IMR-90 (cell line): Measurements from ENCODE around the gene PAK6. TPM values are rescaled to one million over a fixed set of nuclear protein-coding genes. Genes with fewer than 3 reads are reported as not detected.

Source experiments
- ATAC-seq: fragments of 200-7000 bp; cut with Tn5 transposase; 2 replicates; pipeline ENCODE4 v1.9.1; 2020; ENCODE audit warnings: low read depth, mild to moderate bottlenecking, moderate library complexity
- BruUV-seq: library from RNA; stranded (reverse); fragments of 400-500 nt; replicated peaks from 2 replicates; lab custom pipeline; 2021; lab: Mats Ljungman, UMichigan
- CTCF ChIA-PET: fragments of 300-600 bp; formaldehyde crosslinking; extraction: SDS; loops from one replicate; lab custom pipeline; 2021; ENCODE audit warnings: antibody characterized with exemption; lab: Yijun Ruan, JAX
- POLR2A ChIA-PET: fragments of 300-600 bp; sonication (Branson Sonifier 250); formaldehyde crosslinking; loops from one replicate; lab custom pipeline; 2022; ENCODE audit warnings: antibody characterized with exemption; ENCODE audit not compliant: unreplicated experiment; lab: Charles Lee
- DNase-seq: peaks from one replicate; pipeline ENCODE4 v3.0.0; 2013
- H2AFZ ChIP-seq: replicated peaks from 2 replicates; pipeline ENCODE3; 2013; ENCODE audit warnings: low read length, mild to moderate bottlenecking; ENCODE audit not compliant: poor library complexity
- H2AK5ac ChIP-seq: 2 replicates; pipeline ENCODE4 v1.6.1; 2013; ENCODE audit warnings: low read depth, low read length, inconsistent platforms
- H2AK9ac ChIP-seq: replicated peaks from 2 replicates; pipeline ENCODE3; 2013; ENCODE audit warnings: mild to moderate bottlenecking, low read depth, low read length, moderate library complexity; ENCODE audit not compliant: poor library complexity
- H2BK120ac ChIP-seq: 2 replicates; pipeline ENCODE4 v1.6.1; 2013; ENCODE audit warnings: low read depth, low read length, inconsistent platforms
- H2BK15ac ChIP-seq: 3 replicates; pipeline ENCODE4 v1.6.1; 2013; ENCODE audit warnings: low read depth, low read length, inconsistent platforms
- H2BK20ac ChIP-seq: 2 replicates; pipeline ENCODE4 v1.6.1; 2013; ENCODE audit warnings: low read depth, mild to moderate bottlenecking, inconsistent platforms, low read length, moderate library complexity
- H2BK5ac ChIP-seq: 2 replicates; pipeline ENCODE4 v1.6.1; 2013; ENCODE audit warnings: mild to moderate bottlenecking, low read depth, low read length, inconsistent platforms; ENCODE audit not compliant: poor library complexity, severe bottlenecking
- H3K14ac ChIP-seq: replicated peaks from 2 replicates; pipeline ENCODE4 v1.6.1; 2013; ENCODE audit warnings: low read depth, low read length, inconsistent platforms
- H3K18ac ChIP-seq: 2 replicates; pipeline ENCODE4 v1.6.1; 2013; ENCODE audit warnings: low read depth, low read length, control low read depth
- H3K23ac ChIP-seq: 2 replicates; pipeline ENCODE4 v1.6.1; 2013; ENCODE audit warnings: low read depth, low read length, inconsistent platforms
- H3K27ac ChIP-seq: 2 replicates; pipeline ENCODE4 v1.5.1; 2013; ENCODE audit warnings: mild to moderate bottlenecking, control low read depth, low read length; ENCODE audit not compliant: insufficient read depth
- H3K27me3 ChIP-seq: 2 replicates; pipeline ENCODE4 v1.6.1; 2013; ENCODE audit warnings: low read length; ENCODE audit not compliant: control insufficient read depth, insufficient read depth
- H3K36me3 ChIP-seq: 2 replicates; pipeline ENCODE4 v1.6.1; 2013; ENCODE audit warnings: low read length, mixed read lengths; ENCODE audit not compliant: control insufficient read depth, insufficient read depth
- H3K4ac ChIP-seq: 2 replicates; pipeline ENCODE4 v1.6.1; 2013; ENCODE audit warnings: low read depth, low read length, inconsistent platforms
- H3K4me1 ChIP-seq: 2 replicates; pipeline ENCODE4 v1.6.1; 2013; ENCODE audit warnings: low read length, mixed read lengths; ENCODE audit not compliant: control insufficient read depth, insufficient read depth
- H3K4me2 ChIP-seq: 2 replicates; pipeline ENCODE4 v1.6.1; 2013; ENCODE audit warnings: low read depth, mild to moderate bottlenecking, control low read depth, low read length, moderate library complexity
- H3K4me3 ChIP-seq: 2 replicates; pipeline ENCODE4 v1.5.1; 2013; ENCODE audit warnings: low read depth, mild to moderate bottlenecking, control low read depth, low read length, moderate library complexity; ENCODE audit not compliant: insufficient read depth
- H3K56ac ChIP-seq: 2 replicates; pipeline ENCODE4 v1.6.1; 2013; ENCODE audit warnings: low read length, inconsistent platforms; ENCODE audit not compliant: insufficient read depth; ENCODE audit errors: extremely low read depth
- H3K79me1 ChIP-seq, 2 experiments: 2 replicates each; pipeline ENCODE4 v1.6.1; 2013; ENCODE audit warnings: low read length in 2 of 2, inconsistent platforms in 1 of 2, low read depth in 1 of 2
- H3K9ac ChIP-seq: 2 replicates; pipeline ENCODE4 v1.6.1; 2013; ENCODE audit warnings: low read depth, low read length, control low read depth
- H3K9me1 ChIP-seq: 2 replicates; pipeline ENCODE4 v1.6.1; 2013; ENCODE audit warnings: low read length, inconsistent platforms; ENCODE audit not compliant: insufficient read depth
- H3K9me3 ChIP-seq: 2 replicates; pipeline ENCODE4 v1.6.1; 2013; ENCODE audit warnings: low read length; ENCODE audit not compliant: control insufficient read depth, insufficient read depth
- H4K20me1 ChIP-seq: 2 replicates; pipeline ENCODE4 v1.6.1; 2013; ENCODE audit warnings: low read length, inconsistent platforms; ENCODE audit not compliant: insufficient read depth
- H4K5ac ChIP-seq: 2 replicates; pipeline ENCODE4 v1.6.1; 2013; ENCODE audit warnings: mild to moderate bottlenecking, low read depth, low read length, control low read depth
- H4K8ac ChIP-seq, 2 experiments: 2 replicates each; pipeline ENCODE4 v1.6.1; 2013; ENCODE audit warnings: low read depth in 2 of 2, low read length in 2 of 2, control low read depth in 1 of 2, inconsistent platforms in 1 of 2
- H4K91ac ChIP-seq: 2 replicates; pipeline ENCODE4 v1.6.1; 2013; ENCODE audit warnings: low read depth, low read length, inconsistent platforms; ENCODE audit not compliant: insufficient read depth
- BHLHE40 ChIP-seq: fragments of 150-350 bp; IDR thresholded peaks from 2 replicates; pipeline ENCODE4 v1.6.1; 2016; ENCODE audit warnings: mild to moderate bottlenecking, low read depth, low read length
- CHD1 ChIP-seq: IDR thresholded peaks from 2 replicates; pipeline ENCODE4 v1.6.1; 2012; ENCODE audit warnings: low read depth, low read length, improper control_type of control experiment
- CTCF ChIP-seq: conservative IDR thresholded peaks from 2 replicates; pipeline ENCODE4 v1.5.1; 2012; ENCODE audit warnings: mild to moderate bottlenecking, low read depth, low read length, improper control_type of control experiment
- FOS ChIP-seq: fragments of 150-350 bp; IDR thresholded peaks from 2 replicates; pipeline ENCODE4 v1.6.1; 2016; ENCODE audit warnings: low read depth, low read length
- MAFK ChIP-seq: IDR thresholded peaks from 2 replicates; pipeline ENCODE4 v1.6.1; 2012; ENCODE audit warnings: low read depth, low read length, improper control_type of control experiment
- MAZ ChIP-seq: IDR thresholded peaks from 2 replicates; pipeline ENCODE4 v1.6.1; 2012; ENCODE audit warnings: low read depth, mild to moderate bottlenecking, low read length, improper control_type of control experiment, moderate library complexity, borderline replicate concordance
- NFE2L2 ChIP-seq: fragments of 150-350 bp; IDR thresholded peaks from 2 replicates; pipeline ENCODE4 v1.6.1; 2016; ENCODE audit warnings: low read depth, mild to moderate bottlenecking, low read length
- RAD21 ChIP-seq: IDR thresholded peaks from 2 replicates; pipeline ENCODE4 v1.6.1; 2012; ENCODE audit warnings: low read length, improper control_type of control experiment
- RCOR1 ChIP-seq: IDR thresholded peaks from 2 replicates; pipeline ENCODE4 v1.6.1; 2012; ENCODE audit warnings: mild to moderate bottlenecking, low read length, improper control_type of control experiment; ENCODE audit not compliant: insufficient replicate concordance
- RFX5 ChIP-seq: IDR thresholded peaks from 2 replicates; pipeline ENCODE4 v1.8.0; 2012; ENCODE audit warnings: low read depth, mild to moderate bottlenecking, low read length, moderate library complexity
- SMC3 ChIP-seq: fragments of 150-350 bp; IDR thresholded peaks from 2 replicates; pipeline ENCODE4 v1.6.1; 2016; ENCODE audit warnings: low read depth, mild to moderate bottlenecking, antibody characterized with exemption, low read length, moderate library complexity
- USF2 ChIP-seq: fragments of 150-350 bp; IDR thresholded peaks from 2 replicates; pipeline ENCODE4 v1.6.1; 2017; ENCODE audit warnings: mild to moderate bottlenecking, antibody characterized with exemption, low read length, low read depth
- WGBS, 2 experiments: methylation state at CpG; one replicate each; pipeline versions ENCODE4 v1.1.5 to v1.1.7; 2013; ENCODE audit warnings: missing lambda C conversion rate in 2 of 2; ENCODE audit not compliant: insufficient read length in 1 of 2; ENCODE audit errors: extremely low coverage in 2 of 2; 5-methylcytosine and 5-hydroxymethylcytosine counted together
- dilution Hi-C: fragments of 300-500 bp; cut with HindIII; formaldehyde crosslinking; loops from one replicate; pipeline ENCODE4 v1.14.3; 2018; ENCODE audit warnings: low sequenced_read_pairs; ENCODE audit not compliant: unreplicated experiment
- in situ Hi-C: fragments of 300-500 bp; cut with MboI; formaldehyde crosslinking; loops from 3 replicates; pipeline ENCODE4 v1.14.3; 2019; ENCODE audit warnings: low sequenced_read_pairs, inconsistent platforms, mixed read lengths
- intact Hi-C: fragments of 100-400 bp; cut with micrococcal nuclease; formaldehyde crosslinking; loops from 2 replicates; pipeline ENCODE4 v1.10.0; 2022
- polyA plus RNA-seq, 3 experiments: library from polyadenylated mRNA; depleted of rRNA; stranded (reverse); fragments of >200 nt; gene quantifications; 2 replicates each; pipeline ENCODE4 v1.2.3, GENCODE V29; 2012; ENCODE audit warnings: low replicate concordance in 1 of 3
- total RNA-seq: library from RNA; depleted of rRNA; stranded (reverse); fragments of >200 nt; gene quantifications from 2 replicates; pipeline ENCODE4 v1.2.3, GENCODE V29; 2012

The PAK6 gene
- total and polyA plus RNA-seq, 2 of the 4 experiments (the other 2 are of a cell fraction) = 0.21 TPM; not detected in 1

GRCh38 chr15:40298216-40298935 lies 59.5 kb downstream of the PAK6 start:
- ATAC-seq = no peak
- Histone ChIP-seq H2AK5ac (no peak overlapping the region), H3K4me3 (no peak overlapping the region), H3K9ac (no peak overlapping the region), H3K4ac (no peak overlapping the region), H4K20me1 (no peaks in the 10 kb centered on the region), H4K91ac (no peak overlapping the region), H3K79me1 (no peaks in the 10 kb centered on the region), H4K5ac (no peak overlapping the region), H3K27me3 (peaks cover 71% of the 10 kb centered on the region), H3K4me1 (no peaks in the 10 kb centered on the region), H3K27ac (no peak overlapping the region), H3K9me3 (peaks cover 8% of the 10 kb centered on the region), H3K9me1 (no peaks in the 10 kb centered on the region), H3K56ac (no peak overlapping the region), H2BK5ac (no peak overlapping the region), H2AK9ac (no peak overlapping the region), H3K36me3 (no peaks in the 10 kb centered on the region), H2AFZ (no peak overlapping the region), H3K14ac (no peak overlapping the region), H3K18ac (no peak overlapping the region), H2BK20ac (no peak overlapping the region), H3K4me2 (no peak overlapping the region), H4K8ac (no peak overlapping the region), H2BK15ac (no peak overlapping the region), H2BK120ac (no peak overlapping the region), H3K23ac (no peak overlapping the region)
- intact Hi-C loops (no loop called here), dilution Hi-C loops (no loop called here), in situ Hi-C loops (no loop called here)
- DNase-seq = no peak
- BruUV-seq = no TSS peak
- ChIA-PET POLR2A (no interaction called here), CTCF (no interaction called here)
- 83% methylated on average over 3 of the region's 17 CpGs; no CpG with 5 or more reads in 1 of the 2 experiments for WGBS, 2 experiments
- TF ChIP-seq CTCF = no peak
- no peak for TF ChIP-seq CHD1
- no peak for TF ChIP-seq RFX5
- TF ChIP-seq SMC3 = no peak
- TF ChIP-seq MAZ = no peak
- no peak for TF ChIP-seq RCOR1
- no peak for TF ChIP-seq USF2
- no peak for TF ChIP-seq BHLHE40
- no peak for TF ChIP-seq NFE2L2
- TF ChIP-seq RAD21 = no peak
- TF ChIP-seq FOS = no peak
- no peak for TF ChIP-seq MAFK
